Progenitor cell of endocrine pancreas (in vitro differentiated cells): ENCODE measurements around the gene TNFAIP6. TPM values are rescaled to one million over a fixed set of nuclear protein-coding genes. Genes with fewer than 3 reads are reported as not detected.
"Not testable (repeated sequence)": the region's sequence is repeated elsewhere in the genome, so short reads cannot be mapped to it uniquely, and the experiment has no call there.

Experiments used
- DNase-seq: peaks from one replicate; pipeline ENCODE4 v3.0.0; 2021; ENCODE audit warnings: low spot score; ENCODE audit not compliant: unreplicated experiment
- H3K27ac Mint-ChIP-seq: 2 replicates; pipeline ENCODE4 v1.8.0; 2021; ENCODE audit warnings: mild to moderate bottlenecking, moderate library complexity, mixed read lengths
- H3K27me3 Mint-ChIP-seq: 2 replicates; pipeline ENCODE4 v1.8.0; 2021; ENCODE audit warnings: mixed read lengths
- H3K36me3 Mint-ChIP-seq: 2 replicates; pipeline ENCODE4 v1.8.0; 2022; ENCODE audit warnings: mixed read lengths; ENCODE audit not compliant: insufficient read depth
- H3K4me1 Mint-ChIP-seq: 2 replicates; pipeline ENCODE4 v1.8.0; 2021; ENCODE audit warnings: low read depth, mixed read lengths
- H3K4me3 Mint-ChIP-seq: 2 replicates; pipeline ENCODE4 v1.8.0; 2021; ENCODE audit warnings: low read depth, mild to moderate bottlenecking, moderate library complexity, mixed read lengths
- H3K9me3 Mint-ChIP-seq: 2 replicates; pipeline ENCODE4 v1.8.0; 2021; ENCODE audit warnings: low read depth, mixed read lengths
- microRNA-seq: library from miRNA; unstranded; fragments of <30 nt; microRNA quantifications from one replicate; pipeline ENCODE4 v1.1.0, GENCODE V29; 2020; ENCODE audit warnings: borderline number of aligned reads; ENCODE audit not compliant: unreplicated experiment
- total RNA-seq: library from RNA; stranded (reverse); gene quantifications from 2 replicates; pipeline ENCODE4 v1.2.1, GENCODE V29; 2021
- TF ChIP-seq, protein P1 (sequence below): fragments of 200-600 bp; sonication (generic); IDR thresholded peaks from one replicate; pipeline ENCODE4 v1.5.0; 2021; ENCODE audit warnings: antibody characterized with exemption, mild to moderate bottlenecking; ENCODE audit not compliant: unreplicated experiment

TNFAIP6 gene
- total RNA-seq, 1 donor from 2014 or later: not detected

DNA sequence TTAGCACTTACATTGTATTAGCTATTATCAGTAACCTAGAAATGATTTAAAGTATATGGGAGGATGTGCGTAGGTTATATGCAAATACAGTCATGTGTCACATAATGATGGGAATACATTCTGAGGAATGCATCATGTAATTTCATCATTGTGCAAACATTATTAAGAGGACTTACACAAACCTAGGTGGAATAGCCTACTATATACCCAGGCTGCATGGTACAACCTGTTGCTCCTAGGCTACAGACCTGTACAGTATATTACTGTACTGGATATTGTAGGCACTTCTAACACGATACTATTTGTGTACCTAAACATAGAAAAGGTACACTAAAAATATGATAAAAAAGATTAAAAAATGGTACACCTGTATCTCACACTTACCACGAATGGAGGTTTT is 60.3 kb downstream of the TNFAIP6 start:
- H3K36me3 Mint-ChIP-seq: peaks cover 15% of the 10 kb centered on the region
- TF ChIP-seq, protein P1, sequence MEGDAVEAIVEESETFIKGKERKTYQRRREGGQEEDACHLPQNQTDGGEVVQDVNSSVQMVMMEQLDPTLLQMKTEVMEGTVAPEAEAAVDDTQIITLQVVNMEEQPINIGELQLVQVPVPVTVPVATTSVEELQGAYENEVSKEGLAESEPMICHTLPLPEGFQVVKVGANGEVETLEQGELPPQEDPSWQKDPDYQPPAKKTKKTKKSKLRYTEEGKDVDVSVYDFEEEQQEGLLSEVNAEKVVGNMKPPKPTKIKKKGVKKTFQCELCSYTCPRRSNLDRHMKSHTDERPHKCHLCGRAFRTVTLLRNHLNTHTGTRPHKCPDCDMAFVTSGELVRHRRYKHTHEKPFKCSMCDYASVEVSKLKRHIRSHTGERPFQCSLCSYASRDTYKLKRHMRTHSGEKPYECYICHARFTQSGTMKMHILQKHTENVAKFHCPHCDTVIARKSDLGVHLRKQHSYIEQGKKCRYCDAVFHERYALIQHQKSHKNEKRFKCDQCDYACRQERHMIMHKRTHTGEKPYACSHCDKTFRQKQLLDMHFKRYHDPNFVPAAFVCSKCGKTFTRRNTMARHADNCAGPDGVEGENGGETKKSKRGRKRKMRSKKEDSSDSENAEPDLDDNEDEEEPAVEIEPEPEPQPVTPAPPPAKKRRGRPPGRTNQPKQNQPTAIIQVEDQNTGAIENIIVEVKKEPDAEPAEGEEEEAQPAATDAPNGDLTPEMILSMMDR: no peak
- H3K4me1 Mint-ChIP-seq: no peaks in the 10 kb centered on the region
- H3K9me3 Mint-ChIP-seq: no peaks in the 10 kb centered on the region
- no peak for DNase-seq
- no peak overlapping the region for H3K4me3 Mint-ChIP-seq
- no peaks in the 10 kb centered on the region for H3K27me3 Mint-ChIP-seq
- H3K27ac Mint-ChIP-seq: no peak overlapping the region

DNA sequence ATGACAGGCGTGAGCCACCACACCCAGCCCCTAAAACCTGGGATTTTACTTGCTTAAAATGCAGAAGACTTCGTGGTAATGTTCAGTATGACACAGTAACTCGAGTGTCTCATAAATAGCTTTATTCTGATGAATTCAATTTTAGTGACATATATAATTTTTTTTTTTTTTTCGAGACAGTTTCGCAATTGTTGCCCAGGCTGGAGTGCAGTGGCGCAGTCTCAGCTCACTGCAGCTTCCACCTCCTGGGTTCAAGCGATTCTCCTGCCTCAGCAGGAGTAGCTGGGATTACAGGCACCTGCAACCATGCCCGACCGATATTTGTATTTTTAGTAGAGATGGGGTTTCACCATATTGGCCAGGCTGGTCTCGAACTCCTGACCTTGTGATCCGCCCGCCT is 64.3 kb downstream of the TNFAIP6 start:
- not testable (repeated sequence) for DNase-seq, H3K4me3 Mint-ChIP-seq, H3K4me1 Mint-ChIP-seq, H3K27me3 Mint-ChIP-seq, H3K9me3 Mint-ChIP-seq, H3K27ac Mint-ChIP-seq
- H3K36me3 Mint-ChIP-seq: peaks cover 23% of the 10 kb centered on the region

DNA sequence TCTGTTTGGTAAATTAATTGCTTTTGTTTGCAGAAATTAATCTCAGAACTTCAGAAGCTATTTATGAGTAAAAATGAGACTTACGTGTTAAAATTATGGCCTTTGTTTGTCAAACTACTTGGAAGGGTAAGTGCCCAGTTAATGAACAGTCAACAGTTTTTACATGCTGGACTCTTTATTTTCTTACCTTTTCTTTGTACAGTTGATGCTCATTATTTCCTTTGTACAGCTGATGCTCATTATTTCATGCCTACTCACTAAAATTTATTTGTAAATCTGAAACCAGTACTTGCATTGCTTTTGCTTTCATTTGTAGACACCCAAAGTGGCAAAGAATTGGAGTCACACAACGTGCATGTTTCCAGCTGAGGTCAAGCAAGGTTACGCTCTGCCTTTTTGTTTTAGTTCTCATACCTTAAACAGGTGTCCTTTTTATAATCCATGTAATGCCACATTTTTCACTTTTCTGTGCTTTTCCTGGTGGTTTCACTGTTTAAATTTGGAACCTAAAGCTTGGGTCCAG is 65.6 kb downstream of the TNFAIP6 start:
- TF ChIP-seq, protein P1: no peak
- Mint-ChIP-seq H3K4me1 (no peaks in the 10 kb centered on the region), H3K4me3 (no peak overlapping the region), H3K9me3 (no peaks in the 10 kb centered on the region), H3K27me3 (no peaks in the 10 kb centered on the region), H3K36me3 (peaks cover 23% of the 10 kb centered on the region), H3K27ac (no peak overlapping the region)
- DNase-seq: no peak

DNA sequence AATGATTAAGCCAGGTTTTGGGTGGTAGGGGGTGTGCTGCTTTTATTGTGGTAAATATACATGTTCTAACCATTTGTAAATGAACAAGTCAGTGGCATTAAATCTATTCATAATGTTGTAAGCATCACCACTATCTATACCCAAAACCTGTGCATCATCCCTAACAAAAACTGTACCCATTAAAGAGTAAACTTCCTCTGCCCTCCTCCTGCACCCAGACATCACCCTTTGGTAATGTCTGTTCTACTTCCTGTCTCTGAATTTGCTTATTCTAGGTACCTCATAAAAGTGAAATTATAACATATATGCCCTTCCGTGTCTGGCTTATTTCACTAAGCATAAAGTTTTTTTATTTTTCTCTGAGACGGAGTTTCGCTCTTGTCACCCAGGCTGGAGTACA is 66.4 kb downstream of the TNFAIP6 start:
- no peaks in the 10 kb centered on the region for H3K27me3 Mint-ChIP-seq
- no peaks in the 10 kb centered on the region for H3K9me3 Mint-ChIP-seq
- H3K27ac Mint-ChIP-seq: no peak overlapping the region
- H3K4me1 Mint-ChIP-seq: no peaks in the 10 kb centered on the region
- TF ChIP-seq, protein P1: no peak
- H3K4me3 Mint-ChIP-seq: no peak overlapping the region
- no peak for DNase-seq
- peaks cover 28% of the 10 kb centered on the region for H3K36me3 Mint-ChIP-seq

Small RNA genes lying within 50 kb of the gene (microRNA-seq; reads per million reads assigned to microRNA genes)
- not detected for gene MIR4773-1
- not detected for gene MIR4773-2

Other genes starting within 250 kb of the TNFAIP6 start
- gene RBM43, start 95.7 kb upstream of the TNFAIP6 start, total RNA-seq: 4.6 and 4.7 TPM in 2 replicates
- gene NMI, start 67.9 kb upstream of the TNFAIP6 start, total RNA-seq: 3.5 and 4.0 TPM in 2 replicates
- gene RIF1, start 52.3 kb downstream of the TNFAIP6 start, total RNA-seq: 53.0 and 54.4 TPM in 2 replicates